ENCODE results near the gene TOB2.

- TF ChIP-seq CTCF (IDR thresholded peaks at IDR 0.05; ENCODE audit: insufficient read depth, low read length) (no peak), POLR2AphosphoS5 (IDR thresholded peaks at IDR 0.05; ENCODE audit: low read depth) (no peak), GABPA (IDR thresholded peaks at IDR 0.05; ENCODE audit: low read depth) (no peak), REST (IDR thresholded peaks at IDR 0.05; ENCODE audit: insufficient replicate concordance, low read depth) (no peak)
Measured at GRCh38 chr22:41442240-41442792, 4.3 kb downstream of the TOB2 start.
